GM19463 (cell line): ENCODE data around the gene GLIS1.

Experiments
- ATAC-seq: cut with Tn5 transposase; IDR thresholded peaks from one replicate; pipeline ENCODE4 v1.9.1; 2021; ENCODE audit warnings: mild to moderate bottlenecking, moderate library complexity; ENCODE audit not compliant: unreplicated experiment

Gene GLIS1

GRCh38 chr1:53477651-53478501, 261.1 kb downstream of the GLIS1 start:
- ATAC-seq = no peak

- ATAC-seq = no peak
Observed at GRCh38 chr1:53476579-53476978, 262.4 kb downstream of the GLIS1 start.

GRCh38 chr1:53475664-53476063, 263.3 kb downstream of the GLIS1 start:
- no peak for ATAC-seq

GRCh38 chr1:53473463-53473862, 265.5 kb downstream of the GLIS1 start:
- ATAC-seq = no peak

- ATAC-seq = no peak
Observed at GRCh38 chr1:53471000-53471399, 268.0 kb downstream of the GLIS1 start.

GRCh38 chr1:53470584-53470983, 268.4 kb downstream of the GLIS1 start:
- ATAC-seq = no peak

- ATAC-seq = no peak
Observed at GRCh38 chr1:53470155-53470554, 268.8 kb downstream of the GLIS1 start.

GRCh38 chr1:53469373-53469772, 269.6 kb downstream of the GLIS1 start:
- no peak for ATAC-seq

GRCh38 chr1:53468374-53468773, 270.6 kb downstream of the GLIS1 start:
- ATAC-seq = no peak

- ATAC-seq = no peak
Observed at GRCh38 chr1:53467391-53467790, 271.6 kb downstream of the GLIS1 start.

GRCh38 chr1:53465023-53465957, 273.7 kb downstream of the GLIS1 start:
- no peak for ATAC-seq

GRCh38 chr1:53463961-53464899, 274.7 kb downstream of the GLIS1 start:
- ATAC-seq = no peak

GRCh38 chr1:53462769-53463501, 276.0 kb downstream of the GLIS1 start:
- ATAC-seq = no peak

GRCh38 chr1:53462193-53462592, 276.8 kb downstream of the GLIS1 start:
- ATAC-seq = no peak

GRCh38 chr1:53461323-53462044, 277.5 kb downstream of the GLIS1 start:
- ATAC-seq = no peak

GRCh38 chr1:53460666-53461322, 278.2 kb downstream of the GLIS1 start:
- ATAC-seq = no peak

- ATAC-seq = no peak
Observed at GRCh38 chr1:53460211-53460634, 278.7 kb downstream of the GLIS1 start.

GRCh38 chr1:53459321-53460175, 279.4 kb downstream of the GLIS1 start, which contains the start of gene DMRTB1:
Gene DMRTB1, plus strand, starts transcription at chr1:53459399. Its CDS starts 55 bp downstream, at chr1:53459454.
- ATAC-seq = no peak
